Measurements from ENCODE around the gene PGP.

PGP gene

DNA sequence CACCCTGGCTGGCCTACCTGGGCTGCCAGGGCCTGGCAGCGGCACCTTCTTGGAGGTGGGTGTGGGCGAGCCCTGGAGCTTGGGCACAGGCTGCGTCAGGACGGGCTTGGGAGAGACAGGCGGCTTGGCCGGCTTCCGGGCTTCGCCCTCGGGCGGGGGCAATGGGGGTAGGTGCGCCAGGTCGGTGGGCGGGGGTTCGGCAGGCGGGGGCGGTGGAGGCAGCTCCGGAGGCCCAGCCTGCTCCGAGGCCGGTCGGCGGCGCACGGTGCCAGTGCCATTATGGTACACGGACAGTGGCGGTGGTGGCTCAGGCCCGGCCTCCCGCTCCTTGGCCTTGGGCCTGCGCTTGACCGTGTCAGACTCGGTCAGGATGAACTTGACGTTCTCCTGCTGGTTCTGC lies 35.1 kb downstream of the PGP start:
- no peak for DNase-seq

DNA sequence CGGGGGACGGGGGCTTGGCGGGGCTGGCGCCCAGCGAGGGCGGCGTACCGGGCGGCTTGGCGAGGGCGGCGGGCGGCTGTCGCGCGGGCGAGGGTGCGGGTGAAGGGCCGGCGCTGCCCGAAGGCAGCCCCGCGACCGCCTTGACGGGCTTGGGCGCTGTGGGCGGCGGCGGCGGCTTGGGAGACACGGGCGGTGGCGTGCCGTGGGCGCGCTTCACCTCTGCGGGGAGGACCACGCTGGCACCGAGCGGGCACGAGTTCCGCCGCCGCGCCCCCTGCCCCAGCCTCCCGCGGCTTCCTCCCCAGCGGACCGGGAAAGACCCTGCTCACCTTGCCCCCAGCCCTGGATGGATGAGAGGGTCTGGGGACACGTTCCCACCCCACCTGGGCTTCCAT lies 35.5 kb downstream of the PGP start:
- DNase-seq, result no peak

DNA sequence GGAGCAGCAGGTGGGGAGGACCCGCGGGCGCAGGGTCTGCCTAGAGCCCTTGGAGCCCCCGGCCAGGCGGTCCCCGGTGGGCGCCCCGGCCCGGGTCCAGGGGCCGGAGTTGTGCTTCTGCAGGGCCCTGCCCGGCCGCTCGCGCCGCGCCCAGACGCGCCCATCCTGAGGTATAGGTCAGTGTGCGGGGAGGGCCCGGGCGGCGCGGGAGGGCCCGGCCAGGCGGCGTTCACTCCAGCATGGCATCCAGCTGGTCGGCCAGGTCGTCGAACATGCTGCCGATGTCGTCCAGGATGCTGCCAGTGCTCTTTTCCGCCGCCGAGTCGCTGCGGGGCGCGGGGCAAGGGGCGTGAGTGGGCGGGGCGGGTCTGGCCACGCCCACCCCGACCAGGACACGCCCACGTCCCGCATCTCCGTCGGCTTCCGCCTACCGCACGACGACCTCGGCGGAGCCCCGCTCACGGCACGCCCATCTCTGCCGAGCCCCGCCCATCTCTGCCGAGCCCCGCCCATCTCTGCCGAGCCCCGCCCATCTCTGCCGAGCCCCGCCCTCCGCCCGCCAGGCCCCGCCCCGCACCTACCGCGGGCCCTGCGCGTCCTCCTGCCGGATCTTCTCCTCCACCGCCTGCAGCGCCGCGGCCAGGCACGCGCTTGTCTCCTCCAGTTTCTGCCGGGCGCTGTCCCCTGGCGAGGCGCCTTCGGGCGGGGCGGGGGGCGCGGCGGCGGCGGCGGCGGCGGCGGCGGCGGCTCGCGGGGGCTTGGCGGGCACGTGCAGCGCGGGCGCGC lies 36.1 kb downstream of the PGP start:
- no peak for DNase-seq

DNA sequence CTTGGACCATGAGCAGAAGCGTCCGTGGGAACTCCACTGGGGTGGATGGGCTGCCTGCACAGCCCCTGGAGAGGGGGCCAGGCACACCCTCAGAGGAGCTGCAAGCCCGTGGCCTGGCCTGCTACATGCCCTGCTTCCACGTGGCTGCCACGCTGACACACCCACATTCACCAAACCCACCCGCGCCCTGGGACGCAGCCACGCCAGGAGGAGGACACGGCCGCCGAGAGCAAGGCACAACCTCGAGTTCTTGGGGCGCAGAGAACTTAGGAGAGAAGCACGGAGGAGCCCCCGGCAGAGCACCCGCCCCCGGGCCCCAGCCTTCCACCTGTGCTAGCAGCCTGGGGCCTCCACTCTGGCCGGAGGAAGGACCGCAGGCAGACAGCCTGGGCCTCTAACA lies 37.1 kb downstream of the PGP start:
- no peak for DNase-seq

DNA sequence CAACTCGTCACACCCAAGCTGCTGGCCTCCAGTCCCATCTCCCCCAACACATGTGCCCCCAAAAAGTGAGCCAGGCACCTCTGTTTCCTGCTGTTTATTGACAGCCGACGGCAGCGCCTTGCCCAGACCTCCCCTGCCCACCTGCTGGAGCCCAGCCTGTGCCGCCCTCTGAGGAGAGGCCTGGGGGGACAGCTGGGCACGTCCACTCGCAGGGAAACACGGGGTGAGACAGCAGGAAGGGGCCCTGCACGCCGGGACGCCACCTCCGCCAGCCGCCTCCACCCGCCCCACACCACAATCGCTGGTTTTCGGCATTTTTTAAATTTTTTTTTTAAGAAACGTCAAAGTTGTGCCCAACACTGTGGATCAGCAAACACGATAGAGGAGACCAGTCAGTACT lies 37.5 kb downstream of the PGP start:
- no peak for DNase-seq

DNA sequence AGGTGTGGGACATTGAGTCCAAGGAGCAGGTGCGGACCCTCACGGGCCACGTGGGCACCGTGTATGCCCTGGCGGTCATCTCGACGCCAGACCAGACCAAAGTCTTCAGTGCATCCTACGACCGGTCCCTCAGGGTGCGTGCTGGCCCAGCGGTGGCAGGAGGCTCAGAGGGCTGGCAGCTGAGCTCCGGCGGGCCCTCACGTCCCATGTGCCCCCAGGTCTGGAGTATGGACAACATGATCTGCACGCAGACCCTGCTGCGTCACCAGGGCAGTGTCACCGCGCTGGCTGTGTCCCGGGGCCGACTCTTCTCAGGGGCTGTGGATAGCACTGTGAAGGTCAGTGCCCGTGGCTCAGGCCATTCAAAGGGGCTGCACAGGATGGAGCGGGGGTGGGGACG lies 38.6 kb downstream of the PGP start:
- no peak for DNase-seq

DNA sequence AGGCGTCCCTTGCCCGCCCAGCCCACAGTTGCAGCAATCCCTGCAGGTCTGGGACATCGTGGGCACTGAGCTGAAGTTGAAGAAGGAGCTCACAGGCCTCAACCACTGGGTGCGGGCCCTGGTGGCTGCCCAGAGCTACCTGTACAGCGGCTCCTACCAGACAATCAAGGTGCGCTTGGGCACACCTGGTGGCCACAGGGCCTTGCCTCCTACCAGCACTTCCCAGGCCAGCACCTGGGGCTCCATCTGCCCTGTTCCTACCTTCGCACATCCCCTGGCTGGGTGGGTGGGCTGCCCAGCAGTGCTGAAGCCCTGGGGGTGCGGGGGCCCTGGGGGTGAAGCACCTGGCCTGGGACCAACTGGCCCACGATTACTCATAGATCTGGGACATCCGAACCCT lies 39.2 kb downstream of the PGP start:
- no peak for DNase-seq

DNA sequence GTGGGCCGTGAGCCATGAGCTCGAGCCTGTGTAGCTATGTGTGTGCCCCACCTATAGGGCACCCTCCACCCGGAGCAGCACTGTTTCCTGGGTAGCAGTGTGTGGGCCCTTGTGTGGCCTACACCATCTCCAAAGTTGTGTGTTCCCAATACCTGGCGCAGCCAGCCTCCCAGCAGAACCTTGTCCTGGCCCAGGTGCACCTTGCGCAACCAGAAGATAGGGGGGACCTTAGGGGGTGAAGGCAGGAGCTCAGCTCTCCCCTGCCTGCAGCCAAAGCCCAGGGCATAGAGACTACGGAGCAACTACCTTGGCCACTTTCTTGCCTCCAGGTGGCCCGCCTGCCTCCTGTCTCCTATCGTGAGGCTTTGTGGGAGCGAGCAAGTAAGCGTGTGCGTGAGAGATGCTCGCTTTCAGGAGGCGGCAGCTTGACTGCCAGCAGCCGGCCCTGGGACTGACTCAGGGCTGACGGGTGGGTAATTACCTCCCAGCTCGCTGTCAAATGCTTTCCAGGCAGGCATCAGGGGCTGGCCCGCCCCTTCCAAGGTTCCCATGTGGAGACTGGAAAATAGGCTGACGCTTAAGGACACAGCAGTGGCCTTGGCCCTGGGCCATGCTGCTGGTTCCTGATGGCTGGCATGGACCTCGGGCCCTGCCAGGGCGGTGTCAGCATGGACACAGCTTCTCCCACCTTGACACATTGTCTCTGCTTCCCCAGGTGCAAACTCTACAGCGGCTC lies 40.1 kb downstream of the PGP start:
- DNase-seq, result no peak

DNA sequence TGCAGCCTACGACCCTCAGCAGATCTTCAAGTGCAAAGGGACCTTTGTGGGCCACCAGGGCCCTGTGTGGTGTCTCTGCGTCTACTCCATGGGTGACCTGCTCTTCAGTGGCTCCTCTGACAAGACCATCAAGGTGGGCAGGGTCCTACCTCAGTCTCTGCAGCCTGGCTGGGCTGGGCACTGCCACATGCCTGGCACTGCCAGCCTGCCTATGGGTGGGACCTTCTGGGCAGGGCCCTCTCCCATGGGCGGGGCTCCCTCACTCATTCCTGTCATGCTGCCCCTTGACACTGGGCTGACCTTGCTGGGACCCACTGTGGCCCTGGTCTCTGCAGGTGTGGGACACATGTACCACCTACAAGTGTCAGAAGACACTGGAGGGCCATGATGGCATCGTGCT lies 40.7 kb downstream of the PGP start:
- DNase-seq, result no peak

DNA sequence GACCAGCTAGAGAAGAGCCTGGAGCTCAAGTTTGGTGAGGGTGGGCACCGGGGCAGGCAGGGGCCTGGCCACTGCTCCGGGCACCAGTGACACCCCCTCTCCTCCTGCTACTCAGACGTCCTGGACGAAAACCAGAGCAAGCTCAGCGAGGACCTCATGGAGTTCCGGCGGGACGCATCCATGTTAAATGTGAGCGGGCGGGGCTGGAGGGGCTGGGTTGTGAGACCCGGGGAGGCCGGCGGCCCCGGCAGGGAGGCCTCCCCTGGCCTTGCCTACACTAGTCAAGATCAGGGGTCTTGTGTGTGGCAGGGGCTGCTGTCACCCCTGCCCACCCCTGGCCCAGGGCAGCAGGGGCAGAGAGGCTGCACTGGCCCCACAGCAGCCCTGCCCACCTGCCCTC lies 41.3 kb downstream of the PGP start:
- no peak for DNase-seq

DNA sequence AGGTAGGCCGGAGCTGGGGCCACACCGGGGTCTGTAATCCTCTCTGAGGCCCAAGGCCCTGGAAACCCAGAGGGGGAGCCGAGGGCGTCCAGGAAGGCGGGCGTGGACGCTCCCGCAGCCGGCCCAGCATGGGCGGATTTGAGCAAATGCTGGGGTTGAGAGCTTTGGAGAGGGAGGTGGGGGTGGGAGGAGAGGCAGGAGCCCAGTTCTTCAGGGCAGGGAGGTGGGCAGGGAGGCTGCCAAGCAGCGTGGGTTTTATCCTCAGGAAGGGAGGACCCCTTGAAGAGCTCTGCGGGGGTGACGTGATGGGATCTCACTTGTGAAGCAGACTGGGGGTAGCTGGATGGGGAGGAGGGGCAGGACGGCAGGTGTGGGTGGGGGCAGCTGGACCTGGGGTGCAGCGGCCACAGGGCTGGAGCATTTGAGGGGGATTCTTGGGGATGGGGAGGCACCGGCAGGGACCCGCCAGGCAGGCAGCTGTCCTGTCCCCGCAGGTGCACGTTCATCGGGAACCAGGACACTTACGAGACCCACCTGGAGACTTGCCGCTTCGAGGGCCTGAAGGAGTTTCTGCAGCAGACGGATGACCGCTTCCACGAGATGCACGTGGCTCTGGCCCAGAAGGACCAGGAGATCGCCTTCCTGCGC lies 41.8 kb downstream of the PGP start:
- DNase-seq, result no peak

DNA sequence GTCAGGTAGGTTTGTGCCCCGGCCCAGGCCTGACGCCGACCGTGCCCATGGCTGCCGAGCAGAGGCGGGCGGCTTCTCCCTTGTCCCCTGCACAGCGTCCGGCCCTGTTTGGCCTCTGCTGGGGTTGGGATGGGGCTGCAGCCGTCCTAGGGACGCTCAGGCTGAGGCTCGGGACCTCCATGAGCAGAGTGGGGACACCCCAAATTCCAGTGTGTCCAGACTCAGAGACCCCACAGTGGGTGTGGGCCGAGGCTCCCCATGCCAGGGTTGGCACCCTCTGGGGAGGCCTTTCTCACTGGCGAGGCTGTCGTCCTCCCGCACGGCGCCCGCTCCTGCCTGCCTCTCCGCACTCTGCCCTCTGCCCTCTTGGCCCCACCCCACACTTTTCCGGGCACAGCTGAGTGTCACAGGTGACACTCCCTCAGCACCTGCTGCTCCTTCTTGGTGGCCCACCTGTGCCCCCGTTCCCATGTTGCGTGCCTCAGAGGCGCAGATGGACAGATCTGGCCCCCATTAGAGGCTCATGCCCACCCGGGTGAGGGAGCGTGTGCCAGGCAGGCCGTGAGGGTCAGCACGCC lies 43.0 kb downstream of the PGP start:
- DNase-seq, result no peak

DNA sequence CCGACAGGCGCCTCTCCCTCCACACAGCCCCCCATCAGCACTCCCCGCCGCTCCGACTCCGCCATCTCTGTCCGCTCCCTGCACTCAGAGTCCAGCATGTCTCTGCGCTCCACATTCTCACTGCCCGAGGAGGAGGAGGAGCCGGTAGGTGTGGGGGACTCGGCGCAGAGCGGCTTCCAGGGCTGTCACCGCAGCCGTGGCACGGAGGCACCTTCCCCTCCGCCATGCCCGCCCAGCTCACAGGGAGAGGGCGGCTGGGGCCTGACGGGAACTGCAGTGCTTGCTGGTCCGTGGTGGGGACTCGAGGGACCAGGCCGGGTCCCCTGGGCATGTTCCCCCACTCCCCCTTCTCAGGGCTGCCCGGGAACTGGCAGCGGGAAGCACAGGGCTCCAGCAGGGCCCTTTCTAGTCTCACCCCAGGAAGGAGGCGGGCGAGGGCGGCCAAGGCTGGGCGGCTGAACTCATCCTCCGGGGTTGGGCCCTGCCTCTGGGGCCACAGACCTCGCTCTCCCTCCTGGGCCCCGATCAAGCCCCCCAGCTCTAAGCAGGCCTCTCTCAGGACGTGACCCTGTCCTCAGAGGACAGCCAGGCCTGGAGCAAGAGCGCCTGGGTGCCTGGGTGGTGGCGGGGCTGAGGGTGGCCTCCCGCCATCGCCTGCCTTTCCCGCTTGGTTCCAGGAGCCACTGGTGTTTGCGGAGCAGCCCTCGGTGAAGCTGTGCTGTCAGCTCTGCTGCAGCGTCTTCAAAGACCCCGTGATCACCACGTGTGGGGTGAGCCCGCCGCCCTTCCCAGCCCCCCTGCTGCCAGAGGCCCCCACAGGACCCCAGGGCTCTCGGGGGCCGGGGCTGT lies 43.8 kb downstream of the PGP start:
- no peak for DNase-seq

DNA sequence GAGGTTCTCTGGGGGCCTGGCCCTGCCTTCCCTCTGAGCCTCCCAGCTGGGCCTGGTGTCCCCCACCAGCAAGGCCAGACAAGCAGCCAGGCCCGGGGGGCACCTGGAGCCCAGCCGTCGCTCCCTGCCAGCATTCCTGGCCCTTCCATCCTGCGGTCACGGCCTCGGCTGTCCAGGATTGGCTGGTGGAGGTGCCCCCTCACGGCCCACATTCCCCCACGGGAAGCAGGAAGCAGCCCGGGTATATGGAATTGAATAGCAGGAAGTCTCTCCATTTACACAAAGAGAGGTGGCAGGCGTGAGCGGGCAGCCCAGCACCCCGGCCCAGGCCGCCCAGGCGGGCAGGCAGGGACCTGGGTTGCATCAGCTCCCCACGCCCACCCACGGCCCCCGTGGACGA lies 44.6 kb downstream of the PGP start:
- DNase-seq, result no peak

DNA sequence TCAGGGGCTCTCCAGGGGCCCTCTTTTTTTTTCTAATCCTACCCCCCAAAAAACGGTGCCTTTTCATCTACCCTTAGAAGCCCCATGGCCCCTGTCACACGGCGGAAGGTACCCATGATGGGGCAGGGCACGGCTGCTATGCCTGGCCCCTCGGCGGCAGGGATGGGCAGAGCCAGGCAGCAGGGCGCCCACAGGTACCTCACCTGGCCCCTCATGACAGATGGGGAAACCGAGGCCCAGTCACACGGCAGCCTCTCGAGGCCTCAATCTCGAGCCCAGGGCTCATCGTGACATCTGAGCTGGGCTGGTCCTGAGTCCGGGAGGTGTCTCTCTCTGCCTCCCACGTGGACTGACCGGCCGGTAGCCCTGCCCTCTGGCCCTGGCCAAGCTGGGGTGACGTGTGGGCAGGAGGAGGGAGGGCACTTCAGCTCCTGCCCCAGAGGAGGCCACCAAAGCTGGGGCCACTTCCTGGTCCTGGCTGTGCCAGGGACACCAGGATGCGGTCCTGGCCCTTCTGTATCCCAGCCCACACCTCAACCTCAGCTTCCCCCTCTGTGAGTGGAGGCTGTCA lies 47.5 kb downstream of the PGP start:
- no peak for DNase-seq

DNA sequence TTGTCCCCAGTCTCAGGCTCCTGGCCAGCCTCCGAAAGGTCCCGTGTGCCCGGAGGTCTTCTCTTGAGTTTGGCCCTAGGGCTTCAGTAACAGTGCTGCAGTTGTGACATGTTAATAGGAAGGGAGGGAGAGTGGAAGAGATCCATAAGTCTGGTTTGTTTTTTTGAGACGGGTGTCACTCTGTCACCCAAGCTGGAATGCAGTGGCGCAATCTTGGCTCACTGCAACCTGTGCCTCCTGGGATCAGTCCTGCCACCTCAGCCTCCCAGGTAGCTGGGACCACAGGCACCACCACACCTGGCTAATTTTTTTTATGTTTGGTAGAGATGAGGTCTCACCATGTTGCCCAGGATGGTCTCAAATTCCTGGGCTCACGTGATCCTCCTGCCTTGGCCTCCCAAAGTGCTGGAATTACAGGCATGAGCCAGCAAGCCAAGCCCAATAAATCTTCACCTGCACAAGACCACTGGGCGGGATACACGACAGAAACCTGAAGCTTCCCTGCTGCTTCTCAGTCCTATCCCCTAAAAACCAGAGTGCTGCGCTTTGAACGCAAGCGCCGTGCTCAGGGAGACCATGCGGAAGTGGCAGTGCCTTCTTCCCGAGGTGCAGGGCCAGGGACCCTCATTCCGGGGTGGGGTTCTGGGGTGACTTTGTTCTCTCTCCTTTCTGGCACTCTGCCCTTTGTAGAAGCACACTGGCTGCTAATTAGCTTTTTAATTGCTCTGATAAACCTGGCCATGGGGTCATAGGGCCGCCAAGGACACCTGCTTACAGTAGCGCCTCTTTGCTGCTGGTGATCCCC lies 48.2 kb downstream of the PGP start:
- no peak for DNase-seq

DNA sequence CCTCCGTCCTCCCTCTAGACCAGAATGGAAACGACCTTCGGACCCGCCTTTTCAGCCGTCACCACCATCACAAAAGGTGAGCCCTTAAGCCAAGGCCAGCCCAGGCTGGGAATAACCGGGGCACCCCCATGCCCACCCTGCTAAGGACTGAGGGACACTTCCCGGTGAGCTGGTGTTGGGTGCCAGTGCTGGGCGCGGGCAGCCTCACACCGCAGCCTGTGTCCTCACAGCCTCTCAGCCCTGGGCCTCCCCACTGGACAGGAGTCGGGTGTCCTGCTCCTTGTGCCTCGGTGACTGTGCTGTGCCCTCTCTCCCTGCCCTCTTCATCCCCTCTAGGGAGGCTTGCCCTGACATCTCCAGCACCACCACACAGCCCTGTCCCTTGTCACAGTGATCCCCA lies 48.8 kb downstream of the PGP start:
- no peak for DNase-seq

DNA sequence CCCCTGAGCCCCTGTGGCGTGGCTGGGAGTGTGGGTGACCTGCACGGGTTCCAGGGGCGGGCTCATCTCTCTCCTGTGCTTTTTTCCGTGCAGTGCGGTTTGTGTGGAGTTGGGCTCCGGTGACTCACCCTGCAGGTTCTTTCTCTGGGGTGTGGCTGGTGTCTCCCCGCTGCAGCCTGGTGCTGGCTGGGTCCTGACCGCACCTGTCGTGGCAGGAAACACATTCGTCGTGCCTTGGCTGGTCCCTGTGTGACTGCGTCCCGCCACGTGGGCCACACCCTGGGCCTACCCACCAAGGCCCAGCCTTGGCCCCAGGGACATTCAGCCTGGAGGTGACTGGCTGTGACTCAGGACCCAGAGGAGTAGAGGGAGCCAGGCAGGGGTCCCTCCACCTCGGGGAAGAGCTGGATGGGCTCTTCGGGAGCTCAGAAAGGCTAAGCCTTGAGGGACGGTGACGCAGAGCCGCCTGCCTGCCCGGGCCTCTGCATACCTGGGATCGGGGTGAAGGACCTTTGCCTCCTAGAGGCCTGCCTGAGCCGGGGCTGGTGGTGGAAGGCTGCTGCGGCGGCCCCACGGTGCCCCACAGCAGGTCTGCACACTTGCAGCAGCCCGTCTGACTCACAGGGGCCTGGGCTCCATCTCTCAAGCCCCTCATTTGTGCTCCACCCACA lies 51.3 kb downstream of the PGP start:
- no peak for DNase-seq

DNA sequence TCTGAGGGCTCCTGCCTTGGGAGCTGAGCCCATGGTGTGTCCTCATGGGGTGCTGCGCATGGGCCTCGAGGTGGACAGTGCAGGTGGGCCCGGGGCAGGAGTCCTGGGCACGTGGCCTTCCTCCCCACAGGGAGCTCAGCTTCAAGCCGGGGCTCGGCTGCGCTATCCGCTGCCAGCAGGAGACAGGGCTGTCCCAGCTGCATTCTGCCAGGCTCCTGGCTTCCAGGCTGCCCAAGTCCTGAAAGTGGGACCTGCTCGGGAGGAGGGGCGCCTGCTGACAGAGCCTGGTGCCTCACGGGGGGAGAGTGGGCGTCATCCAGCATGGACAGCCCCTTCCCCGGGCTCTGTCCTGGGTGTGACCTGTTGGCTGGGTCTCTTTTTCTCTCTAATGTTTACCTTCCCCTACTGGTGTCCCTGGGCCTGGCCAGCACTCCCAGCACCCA lies 51.9 kb downstream of the PGP start:
- no peak for DNase-seq

DNA sequence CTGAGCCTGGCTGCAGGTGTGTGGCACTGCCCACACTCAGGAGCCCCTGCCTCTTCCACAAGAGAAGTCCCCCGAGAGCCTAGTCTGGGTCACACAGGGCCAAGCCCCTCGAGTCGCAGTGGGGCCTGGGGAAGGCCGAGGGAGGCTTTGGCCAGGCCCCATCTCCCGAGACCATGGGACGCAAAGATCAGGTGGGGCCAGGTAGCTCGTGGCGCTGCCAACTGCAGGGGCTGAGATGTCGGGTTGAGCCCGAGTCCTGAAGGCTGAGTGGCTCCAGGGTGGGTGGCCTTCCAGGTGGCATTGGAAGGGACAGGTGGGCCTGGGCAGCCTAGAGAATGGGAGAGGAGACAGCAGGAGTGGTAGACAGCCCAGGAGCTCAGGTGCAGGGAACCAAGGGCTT lies 52.7 kb downstream of the PGP start:
- DNase-seq, result no peak

All from GF-D8 (cell line).